Measurements from ENCODE around the gene NAA35.

DNA sequence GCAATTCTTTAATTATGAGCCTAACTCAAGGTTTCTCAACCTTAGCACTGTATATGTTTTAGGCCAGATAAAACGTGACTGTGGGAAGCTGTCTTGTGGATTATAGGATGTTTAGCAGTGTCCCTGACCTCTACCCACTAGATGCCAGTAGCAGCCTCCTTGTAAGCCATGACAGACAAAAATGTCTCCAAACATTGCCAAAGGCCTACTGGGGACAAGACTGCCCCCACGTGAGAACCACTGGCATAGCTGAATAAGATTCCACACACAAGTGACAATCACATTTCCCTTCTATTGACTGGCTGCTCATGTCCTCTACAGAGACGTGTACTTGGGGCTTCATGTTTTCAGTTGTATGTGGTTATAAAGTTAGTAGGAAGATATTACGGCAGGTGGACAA is 103.1 kb downstream of the NAA35 start:
- TF ChIP-seq GABPA (IDR thresholded peaks at IDR 0.05; ENCODE audit: borderline replicate concordance, insufficient read depth, low read length) (no peak), BRCA1 (IDR thresholded peaks at IDR 0.05; ENCODE audit: low read depth, low read length) (no peak), ZNF274 (IDR thresholded peaks at IDR 0.05; ENCODE audit: borderline replicate concordance, extremely low read depth, low read length) (no peak), TEAD4 (IDR thresholded peaks at IDR 0.05; ENCODE audit: low read depth, low read length) (0 out of 2 replicates have a peak, but pooled peaks have one; percentile 36), CREB1 (IDR thresholded peaks at IDR 0.05) (no peak), POLR2A (IDR thresholded peaks at IDR 0.05; ENCODE audit: control extremely low read depth in 1 of 2, low read depth in 2 of 2, low read length in 2 of 2) (no peak), RAD21 (IDR thresholded peaks at IDR 0.05 in 1 of 2, conservative IDR thresholded peaks at IDR 0.05 in 1 of 2; ENCODE audit: low read depth in 2 of 2, low read length in 2 of 2) (peak; percentile 64 to 70), YY1 (IDR thresholded peaks at IDR 0.05; ENCODE audit: low read depth, low read length) (no peak)
- TF ChIP-seq, protein P1, sequence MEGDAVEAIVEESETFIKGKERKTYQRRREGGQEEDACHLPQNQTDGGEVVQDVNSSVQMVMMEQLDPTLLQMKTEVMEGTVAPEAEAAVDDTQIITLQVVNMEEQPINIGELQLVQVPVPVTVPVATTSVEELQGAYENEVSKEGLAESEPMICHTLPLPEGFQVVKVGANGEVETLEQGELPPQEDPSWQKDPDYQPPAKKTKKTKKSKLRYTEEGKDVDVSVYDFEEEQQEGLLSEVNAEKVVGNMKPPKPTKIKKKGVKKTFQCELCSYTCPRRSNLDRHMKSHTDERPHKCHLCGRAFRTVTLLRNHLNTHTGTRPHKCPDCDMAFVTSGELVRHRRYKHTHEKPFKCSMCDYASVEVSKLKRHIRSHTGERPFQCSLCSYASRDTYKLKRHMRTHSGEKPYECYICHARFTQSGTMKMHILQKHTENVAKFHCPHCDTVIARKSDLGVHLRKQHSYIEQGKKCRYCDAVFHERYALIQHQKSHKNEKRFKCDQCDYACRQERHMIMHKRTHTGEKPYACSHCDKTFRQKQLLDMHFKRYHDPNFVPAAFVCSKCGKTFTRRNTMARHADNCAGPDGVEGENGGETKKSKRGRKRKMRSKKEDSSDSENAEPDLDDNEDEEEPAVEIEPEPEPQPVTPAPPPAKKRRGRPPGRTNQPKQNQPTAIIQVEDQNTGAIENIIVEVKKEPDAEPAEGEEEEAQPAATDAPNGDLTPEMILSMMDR (IDR thresholded peaks at IDR 0.05; ENCODE audit: control extremely low read depth in 1 of 3, insufficient read depth in 1 of 3, low read depth in 1 of 3, low read length in 3 of 3), result peak; percentile 21 to 86 (median 63)
- TF ChIP-seq, protein P2, sequence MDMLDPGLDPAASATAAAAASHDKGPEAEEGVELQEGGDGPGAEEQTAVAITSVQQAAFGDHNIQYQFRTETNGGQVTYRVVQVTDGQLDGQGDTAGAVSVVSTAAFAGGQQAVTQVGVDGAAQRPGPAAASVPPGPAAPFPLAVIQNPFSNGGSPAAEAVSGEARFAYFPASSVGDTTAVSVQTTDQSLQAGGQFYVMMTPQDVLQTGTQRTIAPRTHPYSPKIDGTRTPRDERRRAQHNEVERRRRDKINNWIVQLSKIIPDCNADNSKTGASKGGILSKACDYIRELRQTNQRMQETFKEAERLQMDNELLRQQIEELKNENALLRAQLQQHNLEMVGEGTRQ (IDR thresholded peaks at IDR 0.05; ENCODE audit: low read length), result no peak
